ENCODE results near the gene PLEKHF1. TPM values are rescaled to one million over a fixed set of nuclear protein-coding genes. Genes with fewer than 3 reads are reported as not detected.

PLEKHF1 gene
- total and polyA plus RNA-seq, 2 of the 13 experiments (the other 11 are each of a cell fraction or from before 2014, with no cell fraction given): 2.9 to 3.8 TPM

DNA sequence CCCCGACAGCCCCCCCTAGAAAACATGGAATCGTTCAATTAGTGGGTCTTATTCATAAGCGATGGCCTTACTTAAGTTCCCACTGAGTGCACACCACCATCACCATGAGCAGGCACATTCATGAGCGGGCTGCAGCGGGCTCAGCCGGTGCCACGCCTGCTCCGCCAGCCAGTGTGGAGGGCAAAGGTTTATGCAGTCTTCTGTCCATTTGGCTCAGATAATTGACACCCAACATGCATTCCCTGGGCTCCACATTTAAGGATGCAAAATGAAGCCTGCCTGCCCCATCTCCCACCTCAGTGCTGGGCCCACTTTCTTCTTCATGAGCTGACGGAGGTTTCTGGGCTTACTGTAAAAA is 37.7 kb downstream of the PLEKHF1 start:
- Histone ChIP-seq H3K27me3 (ENCODE audit: control insufficient read depth in 1 of 2, insufficient read depth in 2 of 2, low read length in 2 of 2) (no peaks in the 10 kb centered on the region), H3K4me2 (ENCODE audit: low read depth, low read length) (no peak overlapping the region), H2AFZ (ENCODE audit: low read length) (no peak overlapping the region), H3K27ac (ENCODE audit: extremely low read length, insufficient read depth, low read length) (no peak overlapping the region), H3K9ac (ENCODE audit: insufficient read depth, low read depth, low read length) (no peak overlapping the region), H4K20me1 (ENCODE audit: insufficient read depth, low read length) (no peaks in the 10 kb centered on the region), H3K36me3 (replicated peaks in 1 of 2; ENCODE audit: control insufficient read depth in 1 of 2, insufficient read depth in 2 of 2, low read length in 2 of 2) (peaks cover 2 to 29% of the 10 kb centered on the region in 2 experiments; a peak in 3 of 5 replicates), H3K4me3 (replicated peaks in 1 of 3; ENCODE audit: insufficient read depth in 1 of 3, low read depth in 2 of 3, low read length in 3 of 3) (no peak overlapping the region), H3K9me3 (ENCODE audit: low read length) (no peaks in the 10 kb centered on the region), H3K79me2 (ENCODE audit: insufficient read depth, low read length) (no peaks in the 10 kb centered on the region), H3K4me1 (ENCODE audit: insufficient read depth, low read length) (peaks cover 21% of the 10 kb centered on the region)
- ATAC-seq (no peak), DNase-seq (ENCODE audit: low spot score) (no peak), FAIRE-seq (no peak)
- 98% methylated on average over 7 of the region's 9 CpGs for WGBS (ENCODE audit: low lambda C conversion rate)
- ChIA-PET CTCF (ENCODE audit: low intra/inter-chr PET ratio, low total read pairs) (no interaction called here), POLR2A (interaction anchor here (0.9 kb wide), 1 partner anchor 13 kb away, joined by 4 read pairs; no protein-coding TSS in a partner anchor)
- TF ChIP-seq NFE2 (CRISPR knock-in tag; IDR thresholded peaks at IDR 0.05) (no peak), ZIK1 (CRISPR knock-in tag; IDR thresholded peaks at IDR 0.05; ENCODE audit: borderline replicate concordance, low read depth) (no peak), ARID3A (IDR thresholded peaks at IDR 0.05; ENCODE audit: low read depth, low read length) (no peak), KDM6A (CRISPR knock-in tag; IDR thresholded peaks at IDR 0.05; ENCODE audit: low read depth) (no peak)
- in situ Hi-C loops (cut with HindIII; ENCODE audit: extremely low pct_ligation_motif_present, low pct_unique_long_range_greater_than_20kb) (no loop called here), intact Hi-C loops (cut with micrococcal nuclease; ENCODE audit: unreplicated experiment) (no loop called here)
- BruUV-seq (replicated peaks): no TSS peak

GRCh38 chr19:29704562-29705558 is 39.6 kb downstream of the PLEKHF1 start:
- Histone ChIP-seq H3K4me1 (ENCODE audit: insufficient read depth, low read length) (peaks cover 40% of the 10 kb centered on the region), H3K27ac (ENCODE audit: extremely low read length, insufficient read depth, low read length) (no peak overlapping the region), H4K20me1 (ENCODE audit: insufficient read depth, low read length) (no peaks in the 10 kb centered on the region), H2AFZ (ENCODE audit: low read length) (no peak overlapping the region), H3K79me2 (ENCODE audit: insufficient read depth, low read length) (no peaks in the 10 kb centered on the region), H3K4me2 (ENCODE audit: low read depth, low read length) (no peak overlapping the region), H3K27me3 (ENCODE audit: control insufficient read depth in 1 of 2, insufficient read depth in 2 of 2, low read length in 2 of 2) (no peaks in the 10 kb centered on the region; a peak in 1 of 5 replicates), H3K36me3 (replicated peaks in 1 of 2; ENCODE audit: control insufficient read depth in 1 of 2, insufficient read depth in 2 of 2, low read length in 2 of 2) (peaks cover 2 to 29% of the 10 kb centered on the region in 2 experiments; a peak in 3 of 5 replicates), H3K9me3 (ENCODE audit: low read length) (no peaks in the 10 kb centered on the region), H3K4me3 (replicated peaks in 1 of 3; ENCODE audit: insufficient read depth in 1 of 3, low read depth in 2 of 3, low read length in 3 of 3) (no peak overlapping the region), H3K9ac (ENCODE audit: insufficient read depth, low read depth, low read length) (no peak overlapping the region)
- intact Hi-C loops (cut with micrococcal nuclease; ENCODE audit: unreplicated experiment) (loop anchor here (5.0 kb wide), 1 partner anchor 98 kb away; the partner anchor contains the start of gene POP4), in situ Hi-C loops (cut with HindIII; ENCODE audit: extremely low pct_ligation_motif_present, low pct_unique_long_range_greater_than_20kb) (no loop called here)
- ATAC-seq: no peak
- 95% methylated on average over 12 of the region's 14 CpGs for WGBS (ENCODE audit: low lambda C conversion rate)
- FAIRE-seq: no peak
- TF ChIP-seq CENPT (CRISPR knock-in tag; IDR thresholded peaks at IDR 0.05; ENCODE audit: low read depth) (no peak), ZNF10 (CRISPR knock-in tag; IDR thresholded peaks at IDR 0.05; ENCODE audit: borderline replicate concordance, low read depth) (no peak), ZNF547 (CRISPR knock-in tag; IDR thresholded peaks at IDR 0.05) (no peak)
- DNase-seq (ENCODE audit: low spot score): no peak
- no TSS peak for BruUV-seq (replicated peaks)
- ChIA-PET POLR2A (no interaction called here), CTCF (ENCODE audit: low intra/inter-chr PET ratio, low total read pairs) (no interaction called here)
